ENCODE results near the gene EPB41L1.

GRCh38 chr20:36112112-36112511 lies 42.4 kb upstream of the EPB41L1 start:
- TF ChIP-seq EZH2 (IDR thresholded peaks at IDR 0.05; ENCODE audit: borderline replicate concordance, low read depth, low read length, severe bottlenecking) (no peak), CTCF (IDR thresholded peaks at IDR 0.05; ENCODE audit: borderline replicate concordance, extremely low read depth, low read length, poor library complexity, severe bottlenecking) (no peak)

Measured in DND-41 (cell line).